ENCODE results near the gene SPN. TPM values are rescaled to one million over a fixed set of nuclear protein-coding genes. Genes with fewer than 3 reads are reported as not detected.
A peak's percentile ranks its signal among the peaks of the same experiment; 100 is the strongest.

SPN gene
- total and polyA plus RNA-seq, 2 experiments from 2014 or later: not detected

GRCh38 chr16:29699324-29700219 is 36.5 kb downstream of the SPN start:
- 67 to 68% methylated on average over 11 of the region's 11 CpGs for WGBS, 2 experiments (ENCODE audit: low coverage in 1 of 2, low lambda C conversion rate in 2 of 2, missing lambda C conversion rate in 2 of 2)
- no peak for DNase-seq
- H3K9me2 ChIP-seq (ENCODE audit: insufficient read depth): no peaks in the 10 kb centered on the region
- no peak for TF ChIP-seq EZH2 (IDR thresholded peaks at IDR 0.05; ENCODE audit: insufficient read depth, poor library complexity, severe bottlenecking)
- no peak for TF ChIP-seq EZH2phosphoT487 (IDR thresholded peaks at IDR 0.05; ENCODE audit: insufficient read depth, low read depth)
- H3K36me3 ChIP-seq (ENCODE audit: low read depth): no peaks in the 10 kb centered on the region
- no peaks in the 10 kb centered on the region for H3F3A ChIP-seq (ENCODE audit: insufficient read depth)
- in situ Hi-C loops (cut with MboI): loop anchor here (10.0 kb wide), 1 partner anchor 325 kb away; the partner anchor contains the start of gene C16orf92
- no peak overlapping the region for H3K4me2 ChIP-seq (ENCODE audit: unreplicated experiment)
- no peaks in the 10 kb centered on the region for H3K79me2 ChIP-seq (ENCODE audit: insufficient read depth)
- H3K9me3 ChIP-seq (ENCODE audit: low read depth): no peaks in the 10 kb centered on the region
- no peaks in the 10 kb centered on the region for H4K20me1 ChIP-seq (ENCODE audit: insufficient read depth)
- H3K27ac ChIP-seq: no peak overlapping the region
- no peaks in the 10 kb centered on the region for H3K4me1 ChIP-seq (ENCODE audit: insufficient read depth)
- no peaks in the 10 kb centered on the region; the same call in 1 of the 2 replicates for H3K27me3 ChIP-seq (replicated peaks; ENCODE audit: insufficient read depth)
- H3K4me3 ChIP-seq: no peak overlapping the region
- no peak overlapping the region for H2AFZ ChIP-seq
- no peak overlapping the region for H3K9ac ChIP-seq

DNA sequence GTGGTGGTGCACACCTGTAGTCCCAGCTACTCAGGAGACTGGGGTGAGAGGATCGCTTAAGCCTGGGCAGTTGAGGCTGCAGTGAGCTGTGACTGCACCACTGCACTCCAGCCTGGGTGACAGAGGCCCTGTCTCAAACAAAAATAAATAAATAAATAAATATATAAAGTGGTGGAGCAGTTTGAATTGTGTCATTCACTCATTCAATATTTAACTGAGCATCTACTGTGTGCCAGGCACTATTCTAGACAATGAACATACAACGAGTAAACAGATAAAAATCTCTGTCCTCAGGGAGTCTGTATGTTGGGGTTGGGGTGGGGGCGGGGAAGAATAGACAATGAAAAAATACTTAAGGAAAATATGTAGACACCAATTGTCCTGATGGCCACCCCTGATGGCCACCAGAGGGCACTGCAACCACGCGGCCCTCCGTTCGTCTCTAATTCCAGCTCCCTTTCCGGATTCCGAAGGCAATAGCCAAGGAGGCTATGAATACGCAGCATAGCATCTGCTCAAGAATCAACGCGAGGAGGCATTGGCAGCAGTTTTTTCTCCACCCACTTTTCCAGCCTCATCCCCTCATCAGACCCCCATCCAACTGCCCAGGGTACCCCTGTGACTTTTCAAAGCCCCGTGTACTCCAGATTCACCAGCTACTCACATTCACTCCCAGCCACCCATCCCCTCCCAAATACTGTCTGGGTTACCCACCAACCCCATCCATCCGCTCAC is 37.4 kb downstream of the SPN start:
- Histone ChIP-seq H4K20me1 (ENCODE audit: insufficient read depth) (no peaks in the 10 kb centered on the region), H3K79me2 (ENCODE audit: insufficient read depth) (no peaks in the 10 kb centered on the region), H2AFZ (no peak overlapping the region), H3K9me3 (ENCODE audit: low read depth) (no peaks in the 10 kb centered on the region), H3K9ac (no peak overlapping the region), H3K27ac (no peak overlapping the region), H3K36me3 (ENCODE audit: low read depth) (no peaks in the 10 kb centered on the region), H3F3A (ENCODE audit: insufficient read depth) (no peaks in the 10 kb centered on the region), H3K4me1 (ENCODE audit: insufficient read depth) (no peaks in the 10 kb centered on the region), H3K4me2 (ENCODE audit: unreplicated experiment) (no peak overlapping the region), H3K27me3 (replicated peaks; ENCODE audit: insufficient read depth) (no peaks in the 10 kb centered on the region; the same call in 1 of the 2 replicates), H3K4me3 (no peak overlapping the region), H3K9me2 (ENCODE audit: insufficient read depth) (no peaks in the 10 kb centered on the region)
- 5% methylated on average over 12 to 14 of the region's 14 CpGs for WGBS, 2 experiments (ENCODE audit: low coverage in 1 of 2, low lambda C conversion rate in 2 of 2, missing lambda C conversion rate in 2 of 2)
- DNase-seq: peak; percentile 94
- no peak for TF ChIP-seq EZH2 (IDR thresholded peaks at IDR 0.05; ENCODE audit: insufficient read depth, poor library complexity, severe bottlenecking)
- no peak for TF ChIP-seq EZH2phosphoT487 (IDR thresholded peaks at IDR 0.05; ENCODE audit: insufficient read depth, low read depth)
- in situ Hi-C loops (cut with MboI): loop anchor here (10.0 kb wide), 1 partner anchor 324 kb away; the partner anchor contains the start of gene C16orf92

- H3K27me3 ChIP-seq (replicated peaks; ENCODE audit: insufficient read depth): no peaks in the 10 kb centered on the region; the same call in 1 of the 2 replicates
- H3K4me2 ChIP-seq (ENCODE audit: unreplicated experiment): no peak overlapping the region
- in situ Hi-C loops (cut with MboI): loop anchor here (10.0 kb wide), 1 partner anchor 324 kb away; the partner anchor contains the start of gene C16orf92
- 10 to 74% methylated on average over 2 to 5 of the region's 5 CpGs for WGBS, 2 experiments (ENCODE audit: low coverage in 1 of 2, low lambda C conversion rate in 2 of 2, missing lambda C conversion rate in 2 of 2)
- TF ChIP-seq EZH2 (IDR thresholded peaks at IDR 0.05; ENCODE audit: insufficient read depth, poor library complexity, severe bottlenecking) (no peak), EZH2phosphoT487 (IDR thresholded peaks at IDR 0.05; ENCODE audit: insufficient read depth, low read depth) (no peak)
- no peaks in the 10 kb centered on the region for H3K79me2 ChIP-seq (ENCODE audit: insufficient read depth)
- H3K9ac ChIP-seq: no peak overlapping the region
- H3K4me1 ChIP-seq (ENCODE audit: insufficient read depth): no peaks in the 10 kb centered on the region
- H4K20me1 ChIP-seq (ENCODE audit: insufficient read depth): no peaks in the 10 kb centered on the region
- H3F3A ChIP-seq (ENCODE audit: insufficient read depth): no peaks in the 10 kb centered on the region
- no peaks in the 10 kb centered on the region for H3K9me3 ChIP-seq (ENCODE audit: low read depth)
- H3K9me2 ChIP-seq (ENCODE audit: insufficient read depth): no peaks in the 10 kb centered on the region
- no peak for DNase-seq
- H3K27ac ChIP-seq: no peak overlapping the region
- no peak overlapping the region for H2AFZ ChIP-seq
- H3K36me3 ChIP-seq (ENCODE audit: low read depth): no peaks in the 10 kb centered on the region
- H3K4me3 ChIP-seq: no peak overlapping the region
Measured at GRCh38 chr16:29701214-29701555, 38.1 kb downstream of the SPN start.

DNA sequence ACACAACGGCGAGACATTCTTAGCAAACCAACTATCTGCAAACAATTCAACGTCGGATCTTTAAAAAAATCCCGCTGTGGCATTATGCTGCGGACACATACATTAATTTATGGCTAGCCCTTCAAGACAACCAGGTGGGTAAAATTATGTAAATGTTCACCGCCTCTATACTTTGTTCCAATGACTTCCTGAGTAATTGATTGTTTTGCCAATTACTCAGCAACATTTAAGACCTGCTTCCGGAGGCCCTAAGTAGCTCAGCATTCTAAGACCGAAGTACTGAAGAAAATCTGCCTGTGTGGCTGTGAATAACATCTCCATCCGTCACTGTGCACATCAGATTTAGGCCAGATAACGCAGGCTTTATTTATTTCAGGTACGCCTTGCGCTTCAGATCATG is 39.2 kb downstream of the SPN start:
- H3K36me3 ChIP-seq (ENCODE audit: low read depth): no peaks in the 10 kb centered on the region
- 64 to 66% methylated on average over 13 of the region's 13 CpGs for WGBS, 2 experiments (ENCODE audit: low coverage in 1 of 2, low lambda C conversion rate in 2 of 2, missing lambda C conversion rate in 2 of 2)
- no peak overlapping the region for H2AFZ ChIP-seq
- H3K79me2 ChIP-seq (ENCODE audit: insufficient read depth): no peaks in the 10 kb centered on the region
- TF ChIP-seq EZH2phosphoT487 (IDR thresholded peaks at IDR 0.05; ENCODE audit: insufficient read depth, low read depth) (no peak), EZH2 (IDR thresholded peaks at IDR 0.05; ENCODE audit: insufficient read depth, poor library complexity, severe bottlenecking) (no peak)
- no peaks in the 10 kb centered on the region for H3F3A ChIP-seq (ENCODE audit: insufficient read depth)
- no peaks in the 10 kb centered on the region for H3K9me2 ChIP-seq (ENCODE audit: insufficient read depth)
- no peak overlapping the region for H3K4me2 ChIP-seq (ENCODE audit: unreplicated experiment)
- H3K27me3 ChIP-seq (replicated peaks; ENCODE audit: insufficient read depth): no peaks in the 10 kb centered on the region; the same call in 1 of the 2 replicates
- no peak overlapping the region for H3K4me3 ChIP-seq
- no peak for DNase-seq
- H3K9ac ChIP-seq: no peak overlapping the region
- H3K27ac ChIP-seq: no peak overlapping the region
- H4K20me1 ChIP-seq (ENCODE audit: insufficient read depth): no peaks in the 10 kb centered on the region
- H3K4me1 ChIP-seq (ENCODE audit: insufficient read depth): no peaks in the 10 kb centered on the region
- no peaks in the 10 kb centered on the region for H3K9me3 ChIP-seq (ENCODE audit: low read depth)
- in situ Hi-C loops (cut with MboI): loop anchor here (10.0 kb wide), 1 partner anchor 323 kb away; the partner anchor contains the start of gene C16orf92
